Measurements from ENCODE around the gene OMP.

OMP gene

DNA sequence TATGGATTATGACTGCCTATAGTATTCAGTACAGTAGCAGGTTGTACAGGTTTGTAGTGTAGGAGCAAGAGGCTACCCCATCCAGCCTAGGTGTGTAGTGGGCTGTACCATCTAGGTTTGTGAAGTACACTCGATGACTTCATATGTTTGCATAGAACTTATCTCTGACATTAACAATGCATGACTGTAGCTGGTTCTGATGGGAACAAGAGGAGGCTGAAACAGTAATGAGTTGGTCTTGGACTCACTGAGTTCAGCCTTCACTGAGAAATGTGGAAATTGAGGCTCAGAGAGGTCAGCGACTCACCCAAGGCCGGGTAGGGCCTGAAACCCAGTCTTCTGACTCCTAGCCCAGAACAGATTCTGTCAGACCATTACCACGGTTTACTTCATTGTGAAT, 38.4 kb downstream of the OMP start:
- ChIA-PET CTCF (no interaction called here), POLR2A (no interaction called here)
- no peak for TF ChIP-seq BHLHE40 (IDR thresholded peaks at IDR 0.05; ENCODE audit: borderline replicate concordance)
- no peak for TF ChIP-seq NFRKB (IDR thresholded peaks at IDR 0.05)
- DNase-seq (ENCODE audit: extremely low spot score): no peak

DNA sequence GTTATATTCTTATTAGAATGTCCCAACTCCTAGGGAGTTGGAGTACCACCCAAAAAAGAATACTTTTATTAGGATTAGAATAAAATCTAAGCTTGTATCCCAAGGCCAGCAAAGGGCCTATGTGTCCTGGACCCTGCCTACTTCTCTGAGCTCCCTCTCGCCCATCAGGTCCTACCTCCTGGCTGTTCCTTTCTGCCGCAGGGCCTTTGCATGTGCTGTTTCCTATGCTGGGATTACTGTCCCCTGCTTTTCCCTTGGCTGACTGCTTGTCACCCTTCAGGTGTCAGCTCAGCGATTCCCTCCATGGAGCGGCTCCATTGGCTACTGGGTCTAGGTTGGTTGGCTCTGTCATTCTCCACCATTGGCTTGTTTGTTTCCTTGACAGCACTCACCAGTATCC, 38.8 kb downstream of the OMP start:
- TF ChIP-seq SP1 (IDR thresholded peaks at IDR 0.05) (no peak), FOXM1 (IDR thresholded peaks at IDR 0.05; ENCODE audit: borderline replicate concordance) (no peak), FOXA1 (IDR thresholded peaks at IDR 0.05) (no peak), ELF4 (IDR thresholded peaks at IDR 0.05) (no peak), ARNT (IDR thresholded peaks at IDR 0.05) (no peak), SUZ12 (IDR thresholded peaks at IDR 0.05) (no peak), BHLHE40 (IDR thresholded peaks at IDR 0.05; ENCODE audit: borderline replicate concordance) (no peak), CTBP1 (IDR thresholded peaks at IDR 0.05; ENCODE audit: borderline replicate concordance) (no peak), HDGF (IDR thresholded peaks at IDR 0.05; ENCODE audit: borderline replicate concordance) (no peak), LEF1 (IDR thresholded peaks at IDR 0.05; ENCODE audit: borderline replicate concordance) (no peak), TARDBP (IDR thresholded peaks at IDR 0.05) (no peak), L3MBTL2 (conservative IDR thresholded peaks at IDR 0.05) (no peak), NFRKB (IDR thresholded peaks at IDR 0.05) (no peak), ZNF384 (IDR thresholded peaks at IDR 0.05) (no peak), FOXK2 (IDR thresholded peaks at IDR 0.05) (no peak)
- TF ChIP-seq, protein P1, sequence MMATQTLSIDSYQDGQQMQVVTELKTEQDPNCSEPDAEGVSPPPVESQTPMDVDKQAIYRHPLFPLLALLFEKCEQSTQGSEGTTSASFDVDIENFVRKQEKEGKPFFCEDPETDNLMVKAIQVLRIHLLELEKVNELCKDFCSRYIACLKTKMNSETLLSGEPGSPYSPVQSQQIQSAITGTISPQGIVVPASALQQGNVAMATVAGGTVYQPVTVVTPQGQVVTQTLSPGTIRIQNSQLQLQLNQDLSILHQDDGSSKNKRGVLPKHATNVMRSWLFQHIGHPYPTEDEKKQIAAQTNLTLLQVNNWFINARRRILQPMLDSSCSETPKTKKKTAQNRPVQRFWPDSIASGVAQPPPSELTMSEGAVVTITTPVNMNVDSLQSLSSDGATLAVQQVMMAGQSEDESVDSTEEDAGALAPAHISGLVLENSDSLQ (IDR thresholded peaks at IDR 0.05): no peak
- ChIA-PET POLR2A (no interaction called here), CTCF (no interaction called here)
- DNase-seq (ENCODE audit: extremely low spot score): no peak

DNA sequence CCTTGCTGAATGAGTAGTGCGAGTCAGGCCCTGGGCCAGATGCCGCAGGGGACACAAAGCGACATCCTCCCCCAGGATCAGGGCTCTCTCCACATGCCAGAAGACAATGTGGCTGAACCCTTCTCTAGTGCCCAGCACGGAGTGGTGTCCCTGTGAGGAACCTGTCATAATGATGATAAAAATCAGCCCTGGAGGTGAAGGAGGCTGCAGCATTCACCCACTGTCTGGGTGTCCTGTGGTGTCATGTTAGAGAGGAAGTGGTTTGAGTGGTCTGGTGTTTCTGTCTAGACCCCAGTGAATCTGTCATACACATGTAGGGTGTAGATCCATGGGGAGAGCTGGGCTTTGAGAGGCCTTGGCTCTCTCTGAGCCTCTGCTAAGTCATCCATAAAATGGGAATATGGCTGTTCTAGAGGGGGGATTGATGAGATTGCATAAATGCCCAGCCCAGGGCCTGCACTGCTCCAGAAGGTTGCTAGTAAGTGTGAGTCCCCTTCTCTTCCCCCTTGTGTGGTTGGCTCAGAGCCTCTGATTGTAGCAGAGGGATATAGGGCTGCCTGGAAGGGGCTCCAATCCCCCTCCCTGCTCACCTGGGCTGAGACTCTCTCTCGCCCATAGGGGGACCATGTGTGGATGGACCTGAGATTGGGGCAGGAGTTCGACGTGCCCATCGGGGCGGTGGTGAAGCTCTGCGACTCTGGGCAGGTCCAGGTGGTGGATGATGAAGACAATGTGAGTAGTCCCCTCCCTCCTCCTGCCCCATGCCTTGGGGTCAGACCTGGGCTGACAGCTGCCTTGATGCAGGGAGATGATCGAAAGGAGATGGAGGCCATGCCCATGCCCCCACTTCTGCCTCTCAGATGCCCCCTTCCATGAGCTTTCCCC, 39.7 kb downstream of the OMP start:
- CTCF ChIA-PET: no interaction called here
- POLR2A ChIA-PET: no interaction called here

DNA sequence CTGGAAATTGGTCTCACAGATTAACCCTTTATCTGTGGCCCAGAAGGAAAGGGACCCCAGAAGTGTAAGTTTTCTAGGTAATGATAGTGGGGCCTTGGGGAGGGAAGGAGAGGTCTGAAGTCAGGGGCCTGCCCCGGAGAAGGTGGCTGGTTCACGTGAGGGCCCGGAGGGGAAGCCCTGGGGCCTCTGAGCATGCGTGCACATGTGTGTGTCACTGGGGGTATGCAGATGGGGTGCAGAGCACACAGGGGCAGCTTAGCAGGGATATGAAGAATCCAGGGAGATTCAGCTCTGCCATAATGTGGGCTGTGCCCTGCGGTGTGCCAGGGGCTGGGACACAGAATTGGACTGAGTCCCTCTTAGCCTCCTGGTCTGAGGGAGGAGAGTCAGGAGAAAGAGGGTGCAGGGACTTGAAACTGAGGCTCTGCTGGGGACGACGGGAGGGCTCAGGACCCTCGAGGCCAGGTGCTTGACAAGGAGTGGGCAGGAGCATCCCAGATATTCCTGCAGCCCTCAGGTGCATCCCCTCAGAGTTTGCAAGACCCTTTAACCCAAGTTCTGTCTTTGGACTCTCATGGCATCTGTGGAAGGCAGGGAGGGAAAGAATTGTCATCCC, 40.9 kb downstream of the OMP start:
- DNase-seq (ENCODE audit: extremely low spot score): no peak
- ChIA-PET POLR2A (no interaction called here), CTCF (no interaction called here)
- TF ChIP-seq FOXM1 (IDR thresholded peaks at IDR 0.05; ENCODE audit: borderline replicate concordance) (no peak), LEF1 (IDR thresholded peaks at IDR 0.05; ENCODE audit: borderline replicate concordance) (no peak), SP1 (IDR thresholded peaks at IDR 0.05) (no peak), NFRKB (IDR thresholded peaks at IDR 0.05) (no peak)

More for the DNA sequence above, 39.7 kb downstream of the OMP start:
- TF ChIP-seq ARNT (IDR thresholded peaks at IDR 0.05) (no peak), FOXM1 (IDR thresholded peaks at IDR 0.05; ENCODE audit: borderline replicate concordance) (no peak), NFRKB (IDR thresholded peaks at IDR 0.05) (no peak), HDGF (IDR thresholded peaks at IDR 0.05; ENCODE audit: borderline replicate concordance) (no peak), SUZ12 (IDR thresholded peaks at IDR 0.05) (no peak), CTBP1 (IDR thresholded peaks at IDR 0.05; ENCODE audit: borderline replicate concordance) (no peak), SP1 (IDR thresholded peaks at IDR 0.05) (no peak), L3MBTL2 (conservative IDR thresholded peaks at IDR 0.05) (no peak), TARDBP (IDR thresholded peaks at IDR 0.05) (no peak), FOXK2 (IDR thresholded peaks at IDR 0.05) (no peak), FOXA1 (IDR thresholded peaks at IDR 0.05) (no peak), BHLHE40 (IDR thresholded peaks at IDR 0.05; ENCODE audit: borderline replicate concordance) (no peak), ZNF384 (IDR thresholded peaks at IDR 0.05) (no peak), ELF4 (IDR thresholded peaks at IDR 0.05) (no peak), LEF1 (IDR thresholded peaks at IDR 0.05; ENCODE audit: borderline replicate concordance) (no peak)
- TF ChIP-seq, protein P1 (IDR thresholded peaks at IDR 0.05): no peak
- no peak for DNase-seq (ENCODE audit: extremely low spot score)

DNA sequence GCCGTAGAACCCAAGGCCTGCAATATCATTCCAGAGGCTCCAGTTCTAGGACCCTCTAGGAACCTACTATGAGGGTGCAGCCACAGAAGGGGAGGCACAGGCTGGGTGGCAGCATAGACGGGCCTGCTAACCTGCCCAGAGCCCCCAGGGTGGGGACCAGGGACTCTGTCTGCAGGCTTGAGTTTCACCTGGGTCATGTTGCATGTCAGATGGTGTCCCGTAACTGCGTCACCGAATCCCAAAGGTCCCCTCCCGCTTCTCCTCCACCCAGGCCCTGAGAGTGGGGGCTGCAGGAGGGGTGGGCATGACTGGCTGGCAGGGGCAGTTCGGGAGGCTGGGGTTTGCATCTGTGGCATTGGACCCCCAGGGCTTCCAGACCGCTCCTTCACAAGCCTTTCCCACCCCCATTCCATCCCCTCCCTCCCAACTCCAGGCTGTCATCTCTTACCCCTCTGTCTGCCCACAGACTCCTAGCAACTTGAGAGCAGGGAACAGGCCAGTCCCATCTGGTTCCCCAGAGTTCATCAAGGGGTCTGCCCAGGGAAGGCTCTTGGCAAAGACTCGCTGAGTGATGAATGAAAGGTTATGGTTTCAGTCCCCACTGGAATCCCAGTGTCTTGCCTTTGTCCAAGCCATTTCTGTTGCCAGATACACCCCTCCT, 41.7 kb downstream of the OMP start:
- CTCF ChIA-PET: no interaction called here
- TF ChIP-seq NFRKB (IDR thresholded peaks at IDR 0.05) (no peak), SUZ12 (IDR thresholded peaks at IDR 0.05) (no peak), ELF4 (IDR thresholded peaks at IDR 0.05) (no peak), CTBP1 (IDR thresholded peaks at IDR 0.05; ENCODE audit: borderline replicate concordance) (no peak), TARDBP (IDR thresholded peaks at IDR 0.05) (no peak), HDGF (IDR thresholded peaks at IDR 0.05; ENCODE audit: borderline replicate concordance) (no peak), LEF1 (IDR thresholded peaks at IDR 0.05; ENCODE audit: borderline replicate concordance) (no peak), L3MBTL2 (conservative IDR thresholded peaks at IDR 0.05) (no peak), FOXA1 (IDR thresholded peaks at IDR 0.05) (no peak), SP1 (IDR thresholded peaks at IDR 0.05) (no peak), ZNF384 (IDR thresholded peaks at IDR 0.05) (no peak)
- TF ChIP-seq, protein P1 (IDR thresholded peaks at IDR 0.05): no peak
- POLR2A ChIA-PET: no interaction called here
- no peak for DNase-seq (ENCODE audit: extremely low spot score)

Measured in HEK293T (cell line).